ENCODE measurements around the gene SERPINA6.

SERPINA6 gene

DNA sequence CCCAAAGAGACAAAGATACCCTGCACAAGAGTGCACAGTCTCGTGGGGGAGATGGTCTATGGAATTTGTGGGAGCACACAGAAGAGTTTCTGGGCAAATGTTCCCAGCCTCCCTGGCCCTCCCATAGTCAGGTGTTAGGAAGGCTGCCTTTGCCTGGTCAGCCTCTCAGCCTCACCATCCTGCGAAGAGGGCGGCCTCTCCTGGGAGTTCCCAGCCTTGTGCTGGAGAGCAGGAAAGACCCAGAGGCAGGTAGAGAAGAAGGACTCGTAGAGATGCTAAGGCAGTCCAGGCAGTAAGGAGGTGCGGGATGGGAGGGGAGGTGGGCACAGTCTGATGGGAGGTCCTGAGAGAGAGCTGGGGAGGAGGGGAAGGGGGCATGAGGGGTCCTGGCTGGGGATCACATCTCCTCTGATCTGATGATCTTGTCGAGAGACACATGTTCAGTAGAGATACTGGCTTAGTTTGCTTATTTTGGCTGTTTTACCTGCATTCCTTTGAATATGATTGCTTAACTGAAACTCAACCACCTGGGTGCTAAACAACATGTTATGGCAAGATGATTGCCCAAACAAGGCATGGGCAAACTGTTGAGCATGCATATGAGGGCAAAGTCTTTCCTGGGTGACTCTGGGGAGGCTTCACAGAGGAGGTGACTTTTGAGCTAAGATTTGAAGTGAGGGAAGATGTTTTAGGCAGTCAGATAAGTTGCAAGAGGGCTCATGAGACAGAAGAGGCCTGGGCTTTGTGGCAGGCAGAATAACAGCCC, 10.5 kb downstream of the SERPINA6 start:
- Histone ChIP-seq H3K9me3 (ENCODE audit: insufficient read depth, low read depth, low read length) (peaks cover 7% of the 10 kb centered on the region; the same call in 1 of the 2 replicates), H3K79me2 (ENCODE audit: insufficient read depth, low read length) (no peaks in the 10 kb centered on the region), H3K9me2 (replicated peaks; ENCODE audit: low read depth, low read length) (no peaks in the 10 kb centered on the region), H3K4me2 (ENCODE audit: low read depth, low read length, poor library complexity, severe bottlenecking) (no peak overlapping the region), H3K27me3 (ENCODE audit: insufficient read depth, low read length, poor library complexity, severe bottlenecking) (no peaks in the 10 kb centered on the region), H3F3A (ENCODE audit: low read depth) (no peaks in the 10 kb centered on the region), H3K9ac (ENCODE audit: low read depth, low read length, poor library complexity, severe bottlenecking) (no peak overlapping the region), H3K4me3 (ENCODE audit: low read length, poor library complexity, severe bottlenecking) (no peak overlapping the region), H4K20me1 (ENCODE audit: insufficient read depth, low read length, poor library complexity, severe bottlenecking) (no peaks in the 10 kb centered on the region), H3K36me3 (ENCODE audit: insufficient read depth, low read length) (no peaks in the 10 kb centered on the region), H3K4me1 (ENCODE audit: insufficient read depth, low read length, poor library complexity, severe bottlenecking) (no peaks in the 10 kb centered on the region), H2AFZ (ENCODE audit: low read length) (no peak overlapping the region)
- TF ChIP-seq EZH2phosphoT487 (IDR thresholded peaks at IDR 0.05; ENCODE audit: borderline replicate concordance) = no peak
- TF ChIP-seq, protein P1, sequence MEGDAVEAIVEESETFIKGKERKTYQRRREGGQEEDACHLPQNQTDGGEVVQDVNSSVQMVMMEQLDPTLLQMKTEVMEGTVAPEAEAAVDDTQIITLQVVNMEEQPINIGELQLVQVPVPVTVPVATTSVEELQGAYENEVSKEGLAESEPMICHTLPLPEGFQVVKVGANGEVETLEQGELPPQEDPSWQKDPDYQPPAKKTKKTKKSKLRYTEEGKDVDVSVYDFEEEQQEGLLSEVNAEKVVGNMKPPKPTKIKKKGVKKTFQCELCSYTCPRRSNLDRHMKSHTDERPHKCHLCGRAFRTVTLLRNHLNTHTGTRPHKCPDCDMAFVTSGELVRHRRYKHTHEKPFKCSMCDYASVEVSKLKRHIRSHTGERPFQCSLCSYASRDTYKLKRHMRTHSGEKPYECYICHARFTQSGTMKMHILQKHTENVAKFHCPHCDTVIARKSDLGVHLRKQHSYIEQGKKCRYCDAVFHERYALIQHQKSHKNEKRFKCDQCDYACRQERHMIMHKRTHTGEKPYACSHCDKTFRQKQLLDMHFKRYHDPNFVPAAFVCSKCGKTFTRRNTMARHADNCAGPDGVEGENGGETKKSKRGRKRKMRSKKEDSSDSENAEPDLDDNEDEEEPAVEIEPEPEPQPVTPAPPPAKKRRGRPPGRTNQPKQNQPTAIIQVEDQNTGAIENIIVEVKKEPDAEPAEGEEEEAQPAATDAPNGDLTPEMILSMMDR (conservative IDR thresholded peaks at IDR 0.05; ENCODE audit: low read length) = no peak

DNA sequence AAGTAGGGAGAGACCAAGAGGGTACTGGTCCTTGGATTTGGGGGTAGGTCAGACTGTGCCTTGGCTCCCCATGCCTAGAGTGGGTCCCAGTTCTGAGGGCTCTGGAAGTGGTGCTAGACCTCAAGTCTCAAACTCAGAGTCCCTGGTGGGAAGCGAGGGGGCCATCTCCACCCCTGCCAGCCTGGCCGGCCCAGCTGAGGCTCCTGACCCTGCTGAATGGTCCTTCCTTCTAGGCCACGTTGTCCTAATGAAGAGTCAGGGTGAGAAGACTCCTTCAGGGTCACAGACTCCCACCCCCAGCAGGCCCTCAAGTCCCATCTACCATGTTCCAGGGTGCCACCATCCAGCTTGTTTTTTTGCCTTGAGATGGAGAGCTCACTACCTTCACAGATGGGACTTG, 12.9 kb downstream of the SERPINA6 start:
- H3K4me3 ChIP-seq (ENCODE audit: low read length, poor library complexity, severe bottlenecking) = no peak overlapping the region
- peaks cover 13% of the 10 kb centered on the region; the same call in 1 of the 2 replicates for H3K9me3 ChIP-seq (ENCODE audit: insufficient read depth, low read depth, low read length)
- H3K27me3 ChIP-seq (ENCODE audit: insufficient read depth, low read length, poor library complexity, severe bottlenecking) = no peaks in the 10 kb centered on the region
- TF ChIP-seq EZH2phosphoT487 (IDR thresholded peaks at IDR 0.05; ENCODE audit: borderline replicate concordance) = no peak
- TF ChIP-seq, protein P1 (conservative IDR thresholded peaks at IDR 0.05; ENCODE audit: low read length) = no peak
- H3K79me2 ChIP-seq (ENCODE audit: insufficient read depth, low read length) = no peaks in the 10 kb centered on the region
- no peaks in the 10 kb centered on the region for H3K9me2 ChIP-seq (replicated peaks; ENCODE audit: low read depth, low read length)
- no peaks in the 10 kb centered on the region for H3K4me1 ChIP-seq (ENCODE audit: insufficient read depth, low read length, poor library complexity, severe bottlenecking)
- no peaks in the 10 kb centered on the region for H3K36me3 ChIP-seq (ENCODE audit: insufficient read depth, low read length)
- H3F3A ChIP-seq (ENCODE audit: low read depth) = no peaks in the 10 kb centered on the region
- no peak overlapping the region for H3K9ac ChIP-seq (ENCODE audit: low read depth, low read length, poor library complexity, severe bottlenecking)
- no peak overlapping the region for H2AFZ ChIP-seq (ENCODE audit: low read length)
- H4K20me1 ChIP-seq (ENCODE audit: insufficient read depth, low read length, poor library complexity, severe bottlenecking) = no peaks in the 10 kb centered on the region
- no peak overlapping the region for H3K4me2 ChIP-seq (ENCODE audit: low read depth, low read length, poor library complexity, severe bottlenecking)

DNA sequence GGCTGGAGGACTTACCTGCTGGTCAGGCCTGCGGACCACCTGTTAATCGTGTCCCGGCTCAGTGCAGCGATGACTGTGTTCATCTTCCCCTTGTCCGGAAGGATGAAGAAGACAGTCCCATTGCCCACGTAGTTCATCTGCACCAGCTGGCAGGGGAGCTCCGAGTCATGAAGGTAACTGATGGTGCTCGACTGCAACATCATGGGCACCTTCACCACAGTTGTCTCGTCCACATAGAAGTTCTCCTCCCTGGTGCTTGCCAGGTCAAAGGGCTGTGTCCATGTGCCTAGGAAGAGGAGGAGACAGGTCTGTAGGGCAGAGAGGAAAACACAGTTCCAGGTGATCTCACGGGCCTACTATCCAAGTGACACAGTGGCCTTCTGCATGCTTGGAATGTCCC, 13.4 kb downstream of the SERPINA6 start:
- H4K20me1 ChIP-seq (ENCODE audit: insufficient read depth, low read length, poor library complexity, severe bottlenecking) = no peaks in the 10 kb centered on the region
- H3K4me2 ChIP-seq (ENCODE audit: low read depth, low read length, poor library complexity, severe bottlenecking) = no peak overlapping the region
- no peaks in the 10 kb centered on the region for H3K4me1 ChIP-seq (ENCODE audit: insufficient read depth, low read length, poor library complexity, severe bottlenecking)
- no peaks in the 10 kb centered on the region for H3K79me2 ChIP-seq (ENCODE audit: insufficient read depth, low read length)
- no peaks in the 10 kb centered on the region for H3F3A ChIP-seq (ENCODE audit: low read depth)
- H3K9me3 ChIP-seq (ENCODE audit: insufficient read depth, low read depth, low read length) = peaks cover 13% of the 10 kb centered on the region; the same call in 1 of the 2 replicates
- H3K4me3 ChIP-seq (ENCODE audit: low read length, poor library complexity, severe bottlenecking) = no peak overlapping the region
- H3K36me3 ChIP-seq (ENCODE audit: insufficient read depth, low read length) = no peaks in the 10 kb centered on the region
- H3K27me3 ChIP-seq (ENCODE audit: insufficient read depth, low read length, poor library complexity, severe bottlenecking) = no peaks in the 10 kb centered on the region
- H3K9me2 ChIP-seq (replicated peaks; ENCODE audit: low read depth, low read length) = no peaks in the 10 kb centered on the region
- TF ChIP-seq, protein P1 (conservative IDR thresholded peaks at IDR 0.05; ENCODE audit: low read length) = no peak
- TF ChIP-seq EZH2phosphoT487 (IDR thresholded peaks at IDR 0.05; ENCODE audit: borderline replicate concordance) = no peak
- no peak overlapping the region for H3K9ac ChIP-seq (ENCODE audit: low read depth, low read length, poor library complexity, severe bottlenecking)
- H2AFZ ChIP-seq (ENCODE audit: low read length) = no peak overlapping the region
